22Rv1 (cell line): ENCODE results near the gene CLSTN2.

ENCODE experiments used
- ZFX ChIP-seq: fragments of 450-650 bp; IDR thresholded peaks from 2 replicates; pipeline ENCODE4 v1.6.1; 2017; ENCODE audit warnings: antibody characterized with exemption, borderline replicate concordance
- TF ChIP-seq, protein P1 (sequence below): fragments of 450-650 bp; IDR thresholded peaks from 2 replicates; pipeline ENCODE4 v1.5.1; 2017; ENCODE audit warnings: mild to moderate bottlenecking

- TF ChIP-seq, protein P1, sequence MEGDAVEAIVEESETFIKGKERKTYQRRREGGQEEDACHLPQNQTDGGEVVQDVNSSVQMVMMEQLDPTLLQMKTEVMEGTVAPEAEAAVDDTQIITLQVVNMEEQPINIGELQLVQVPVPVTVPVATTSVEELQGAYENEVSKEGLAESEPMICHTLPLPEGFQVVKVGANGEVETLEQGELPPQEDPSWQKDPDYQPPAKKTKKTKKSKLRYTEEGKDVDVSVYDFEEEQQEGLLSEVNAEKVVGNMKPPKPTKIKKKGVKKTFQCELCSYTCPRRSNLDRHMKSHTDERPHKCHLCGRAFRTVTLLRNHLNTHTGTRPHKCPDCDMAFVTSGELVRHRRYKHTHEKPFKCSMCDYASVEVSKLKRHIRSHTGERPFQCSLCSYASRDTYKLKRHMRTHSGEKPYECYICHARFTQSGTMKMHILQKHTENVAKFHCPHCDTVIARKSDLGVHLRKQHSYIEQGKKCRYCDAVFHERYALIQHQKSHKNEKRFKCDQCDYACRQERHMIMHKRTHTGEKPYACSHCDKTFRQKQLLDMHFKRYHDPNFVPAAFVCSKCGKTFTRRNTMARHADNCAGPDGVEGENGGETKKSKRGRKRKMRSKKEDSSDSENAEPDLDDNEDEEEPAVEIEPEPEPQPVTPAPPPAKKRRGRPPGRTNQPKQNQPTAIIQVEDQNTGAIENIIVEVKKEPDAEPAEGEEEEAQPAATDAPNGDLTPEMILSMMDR = no peak
- TF ChIP-seq ZFX = no peak
Measured at GRCh38 chr3:140323561-140323960, 388.6 kb downstream of the CLSTN2 start.
